ENCODE measurements around the gene CARD10. TPM values are rescaled to one million over a fixed set of nuclear protein-coding genes. Genes with fewer than 3 reads are reported as not detected.

Gene CARD10
- total and polyA plus RNA-seq, 2 of the 13 experiments (the other 11 are each of a cell fraction or from before 2014, with no cell fraction given) = 35.2 to 55.8 TPM

- TF ChIP-seq ZHX2 (IDR thresholded peaks at IDR 0.05; ENCODE audit: low read depth) = no peak
- TF ChIP-seq ZHX2 (CRISPR knock-in tag; IDR thresholded peaks at IDR 0.05; ENCODE audit: borderline replicate concordance) = no peak
- TF ChIP-seq ZNF879 (CRISPR knock-in tag; IDR thresholded peaks at IDR 0.05) = no peak
- TF ChIP-seq ZNF121 (CRISPR knock-in tag; IDR thresholded peaks at IDR 0.05) = peak; percentile 26; the same call in 1 of the 2 replicates
- TF ChIP-seq ZBTB44 (CRISPR knock-in tag; IDR thresholded peaks at IDR 0.05) = no peak
- TF ChIP-seq HIVEP1 (CRISPR knock-in tag; IDR thresholded peaks at IDR 0.05) = 0 out of 2 replicates have a peak, but pooled peaks have one; percentile 10
- no peak for TF ChIP-seq ZNF503 (CRISPR knock-in tag; IDR thresholded peaks at IDR 0.05)
- no peak for TF ChIP-seq CBX2 (IDR thresholded peaks at IDR 0.05; ENCODE audit: low read depth, low read length)
- TF ChIP-seq CBX2 (CRISPR knock-in tag; IDR thresholded peaks at IDR 0.05; ENCODE audit: low read depth) = no peak
- TF ChIP-seq ZNF83 (CRISPR knock-in tag; IDR thresholded peaks at IDR 0.05; ENCODE audit: borderline replicate concordance) = no peak
- TF ChIP-seq NFAT5 (CRISPR knock-in tag; IDR thresholded peaks at IDR 0.05) = no peak
- peak; percentile 89 for TF ChIP-seq NR2F6 (IDR thresholded peaks at IDR 0.05)
- TF ChIP-seq NR2F6 (CRISPR knock-in tag; IDR thresholded peaks at IDR 0.05) = peak; percentile 88
- no peak for TF ChIP-seq ZNF468 (CRISPR knock-in tag; IDR thresholded peaks at IDR 0.05)
- 0 out of 2 replicates have a peak, but pooled peaks have one; percentile 9 for TF ChIP-seq SALL1 (CRISPR knock-in tag; IDR thresholded peaks at IDR 0.05)
- no peak for TF ChIP-seq CHCHD3 (CRISPR knock-in tag; IDR thresholded peaks at IDR 0.05)
Observed at GRCh38 chr22:37486224-37486845, 32.9 kb downstream of the CARD10 start, which contains the start of gene MFNG (continued).

Measured in HepG2 (cell line).